ENCODE data around the gene ZNF746. TPM values are rescaled to one million over a fixed set of nuclear protein-coding genes. Genes with fewer than 3 reads are reported as not detected.

ZNF746 gene
- polyA plus RNA-seq, 1 donor (not counting 4 experiments of a cell fraction or from before 2014, with no cell fraction given), result 7.0 TPM

- Histone ChIP-seq H3K27ac (ENCODE audit: control insufficient read depth, insufficient read depth, low read length) (no peak overlapping the region), H3K36me3 (ENCODE audit: control insufficient read depth in 2 of 2, extremely low read depth in 1 of 2, insufficient read depth in 2 of 2, low read length in 2 of 2) (peaks cover 16 to 25% of the 10 kb centered on the region in 2 experiments), H3K9me1 (ENCODE audit: control insufficient read depth, extremely low read depth, insufficient read depth, low read length) (no peaks in the 10 kb centered on the region), H3K4me2 (ENCODE audit: control insufficient read depth, extremely low read depth, insufficient read depth, low read depth, low read length) (no peak overlapping the region), H3K27me3 (ENCODE audit: control insufficient read depth, extremely low read depth, insufficient read depth, low read length) (no peaks in the 10 kb centered on the region), H3K9me3 (ENCODE audit: control insufficient read depth, low read depth, low read length) (no peaks in the 10 kb centered on the region), H3K9ac (ENCODE audit: control insufficient read depth, extremely low read depth, insufficient read depth, low read length) (no peak overlapping the region), H2AFZ (ENCODE audit: control insufficient read depth, low read length) (no peak overlapping the region), H3K79me2 (ENCODE audit: control insufficient read depth, insufficient read depth, low read length) (peaks cover 6% of the 10 kb centered on the region), H4K20me1 (ENCODE audit: control insufficient read depth, extremely low read depth, insufficient read depth, low read length) (no peaks in the 10 kb centered on the region), H3K4me3 (ENCODE audit: control insufficient read depth in 2 of 3, extremely low read depth in 1 of 3, insufficient read depth in 2 of 3, low read depth in 1 of 3, low read length in 3 of 3) (no peak overlapping the region), H3K4me1 (ENCODE audit: control insufficient read depth, extremely low read depth, insufficient read depth, low read length) (no peaks in the 10 kb centered on the region)
- FAIRE-seq (no peak), DNase-seq (ENCODE audit: low read depth, low spot score) (no peak)
- TF ChIP-seq, protein P1, sequence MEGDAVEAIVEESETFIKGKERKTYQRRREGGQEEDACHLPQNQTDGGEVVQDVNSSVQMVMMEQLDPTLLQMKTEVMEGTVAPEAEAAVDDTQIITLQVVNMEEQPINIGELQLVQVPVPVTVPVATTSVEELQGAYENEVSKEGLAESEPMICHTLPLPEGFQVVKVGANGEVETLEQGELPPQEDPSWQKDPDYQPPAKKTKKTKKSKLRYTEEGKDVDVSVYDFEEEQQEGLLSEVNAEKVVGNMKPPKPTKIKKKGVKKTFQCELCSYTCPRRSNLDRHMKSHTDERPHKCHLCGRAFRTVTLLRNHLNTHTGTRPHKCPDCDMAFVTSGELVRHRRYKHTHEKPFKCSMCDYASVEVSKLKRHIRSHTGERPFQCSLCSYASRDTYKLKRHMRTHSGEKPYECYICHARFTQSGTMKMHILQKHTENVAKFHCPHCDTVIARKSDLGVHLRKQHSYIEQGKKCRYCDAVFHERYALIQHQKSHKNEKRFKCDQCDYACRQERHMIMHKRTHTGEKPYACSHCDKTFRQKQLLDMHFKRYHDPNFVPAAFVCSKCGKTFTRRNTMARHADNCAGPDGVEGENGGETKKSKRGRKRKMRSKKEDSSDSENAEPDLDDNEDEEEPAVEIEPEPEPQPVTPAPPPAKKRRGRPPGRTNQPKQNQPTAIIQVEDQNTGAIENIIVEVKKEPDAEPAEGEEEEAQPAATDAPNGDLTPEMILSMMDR (optimal IDR thresholded peaks at IDR 0.05 in 1 of 3, IDR thresholded peaks at IDR 0.05 in 1 of 3, conservative IDR thresholded peaks at IDR 0.05 in 1 of 3; ENCODE audit: extremely low read depth in 1 of 3, insufficient read depth in 2 of 3, low read length in 3 of 3), result no peak
- TF ChIP-seq EZH2 (IDR thresholded peaks at IDR 0.05; ENCODE audit: low read length), result no peak
- dilution Hi-C loops (cut with MboI; ENCODE audit: extremely low pct_ligation_motif_present, low sequenced_read_pairs), result no loop called here
Measured at GRCh38 chr7:149479568-149479967, 18.0 kb downstream of the ZNF746 start.

DNA sequence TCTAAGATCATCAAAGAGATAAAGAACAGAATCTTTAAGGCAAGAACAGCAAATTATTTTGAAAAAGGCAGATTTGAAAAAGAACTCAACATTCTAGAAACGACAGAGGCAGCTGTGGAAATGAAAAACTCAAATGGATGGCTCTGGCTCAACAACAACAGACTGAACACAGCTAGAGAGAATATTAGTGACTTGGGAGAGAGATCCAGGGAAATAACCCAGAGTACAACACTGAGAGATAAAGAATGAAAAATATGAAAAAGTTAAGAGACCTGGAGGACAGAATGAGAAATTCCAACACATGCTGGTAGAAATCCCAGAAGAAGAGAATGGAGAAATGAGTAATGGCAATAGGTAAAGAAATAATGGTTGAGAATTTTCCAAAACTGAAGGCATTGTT is 18.9 kb downstream of the ZNF746 start:
- no peak for FAIRE-seq
- no peak overlapping the region for H3K9ac ChIP-seq (ENCODE audit: control insufficient read depth, extremely low read depth, insufficient read depth, low read length)
- no peak for DNase-seq (ENCODE audit: low read depth, low spot score)
- H2AFZ ChIP-seq (ENCODE audit: control insufficient read depth, low read length), result no peak overlapping the region
- H3K4me3 ChIP-seq (ENCODE audit: control insufficient read depth in 2 of 3, extremely low read depth in 1 of 3, insufficient read depth in 2 of 3, low read depth in 1 of 3, low read length in 3 of 3), result no peak overlapping the region
- no peak for TF ChIP-seq EZH2 (IDR thresholded peaks at IDR 0.05; ENCODE audit: low read length)
- TF ChIP-seq, protein P1 (optimal IDR thresholded peaks at IDR 0.05 in 1 of 3, IDR thresholded peaks at IDR 0.05 in 1 of 3, conservative IDR thresholded peaks at IDR 0.05 in 1 of 3; ENCODE audit: extremely low read depth in 1 of 3, insufficient read depth in 2 of 3, low read length in 3 of 3), result no peak
- no peaks in the 10 kb centered on the region for H4K20me1 ChIP-seq (ENCODE audit: control insufficient read depth, extremely low read depth, insufficient read depth, low read length)
- H3K36me3 ChIP-seq (ENCODE audit: control insufficient read depth in 2 of 2, extremely low read depth in 1 of 2, insufficient read depth in 2 of 2, low read length in 2 of 2), result peaks cover 16 to 25% of the 10 kb centered on the region in 2 experiments
- H3K27me3 ChIP-seq (ENCODE audit: control insufficient read depth, extremely low read depth, insufficient read depth, low read length), result no peaks in the 10 kb centered on the region
- H3K4me2 ChIP-seq (ENCODE audit: control insufficient read depth, extremely low read depth, insufficient read depth, low read depth, low read length), result no peak overlapping the region
- H3K9me1 ChIP-seq (ENCODE audit: control insufficient read depth, extremely low read depth, insufficient read depth, low read length), result no peaks in the 10 kb centered on the region
- H3K79me2 ChIP-seq (ENCODE audit: control insufficient read depth, insufficient read depth, low read length), result peaks cover 8% of the 10 kb centered on the region
- dilution Hi-C loops (cut with MboI; ENCODE audit: extremely low pct_ligation_motif_present, low sequenced_read_pairs), result no loop called here
- H3K9me3 ChIP-seq (ENCODE audit: control insufficient read depth, low read depth, low read length), result no peaks in the 10 kb centered on the region
- no peaks in the 10 kb centered on the region for H3K4me1 ChIP-seq (ENCODE audit: control insufficient read depth, extremely low read depth, insufficient read depth, low read length)
- no peak overlapping the region for H3K27ac ChIP-seq (ENCODE audit: control insufficient read depth, insufficient read depth, low read length)

Data from keratinocyte (primary cell).